ENCODE results near the gene RAPSN. TPM values are rescaled to one million over a fixed set of nuclear protein-coding genes. Genes with fewer than 3 reads are reported as not detected.

The RAPSN gene
- polyA plus RNA-seq, 4 donors = 0.14 to 0.31 (median 0.21) TPM

DNA sequence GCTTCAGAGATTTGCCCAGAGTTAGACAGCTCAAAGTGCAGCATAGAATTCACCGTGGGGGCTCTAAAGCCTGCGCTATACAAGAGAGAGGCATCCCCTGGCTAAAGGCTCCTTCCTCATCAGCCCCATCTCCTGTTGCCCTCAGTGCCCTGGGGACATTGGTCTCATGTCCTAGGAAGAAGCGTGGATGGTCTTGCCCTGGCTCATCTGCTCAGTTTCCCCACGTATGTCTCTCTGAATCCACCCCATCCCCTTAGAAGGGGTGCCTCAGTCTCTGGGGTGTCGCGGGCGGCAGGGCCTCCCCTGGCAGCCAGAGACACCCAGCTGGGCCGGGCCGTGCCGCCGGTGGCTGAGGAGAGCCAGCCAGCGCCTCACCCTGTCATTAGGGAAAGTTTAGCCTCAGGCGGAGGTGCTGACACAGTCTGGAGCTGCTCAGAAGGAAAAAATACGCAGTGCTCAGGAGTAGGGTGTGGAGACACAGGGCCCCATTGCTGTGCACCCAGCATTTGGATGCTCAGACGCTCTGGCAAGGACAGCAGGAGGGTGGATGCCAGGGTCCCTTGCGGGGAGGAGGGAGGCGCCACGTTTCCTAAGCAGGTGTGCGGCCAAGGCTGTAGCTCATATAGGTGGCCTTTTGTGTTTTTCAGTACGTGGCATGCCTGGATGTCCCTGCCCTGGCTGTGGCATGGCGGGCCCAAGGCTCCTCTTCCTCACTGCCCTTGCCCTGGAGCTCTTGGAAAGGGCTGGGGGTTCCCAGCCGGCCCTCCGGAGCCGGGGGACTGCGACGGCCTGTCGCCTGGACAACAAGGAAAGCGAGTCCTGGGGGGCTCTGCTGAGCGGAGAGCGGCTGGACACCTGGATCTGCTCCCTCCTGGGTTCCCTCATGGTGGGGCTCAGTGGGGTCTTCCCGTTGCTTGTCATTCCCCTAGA, 39.2 kb downstream of the RAPSN start:
- no peak for DNase-seq (ENCODE audit: low read depth in 4 of 4, low spot score in 3 of 4)

DNA sequence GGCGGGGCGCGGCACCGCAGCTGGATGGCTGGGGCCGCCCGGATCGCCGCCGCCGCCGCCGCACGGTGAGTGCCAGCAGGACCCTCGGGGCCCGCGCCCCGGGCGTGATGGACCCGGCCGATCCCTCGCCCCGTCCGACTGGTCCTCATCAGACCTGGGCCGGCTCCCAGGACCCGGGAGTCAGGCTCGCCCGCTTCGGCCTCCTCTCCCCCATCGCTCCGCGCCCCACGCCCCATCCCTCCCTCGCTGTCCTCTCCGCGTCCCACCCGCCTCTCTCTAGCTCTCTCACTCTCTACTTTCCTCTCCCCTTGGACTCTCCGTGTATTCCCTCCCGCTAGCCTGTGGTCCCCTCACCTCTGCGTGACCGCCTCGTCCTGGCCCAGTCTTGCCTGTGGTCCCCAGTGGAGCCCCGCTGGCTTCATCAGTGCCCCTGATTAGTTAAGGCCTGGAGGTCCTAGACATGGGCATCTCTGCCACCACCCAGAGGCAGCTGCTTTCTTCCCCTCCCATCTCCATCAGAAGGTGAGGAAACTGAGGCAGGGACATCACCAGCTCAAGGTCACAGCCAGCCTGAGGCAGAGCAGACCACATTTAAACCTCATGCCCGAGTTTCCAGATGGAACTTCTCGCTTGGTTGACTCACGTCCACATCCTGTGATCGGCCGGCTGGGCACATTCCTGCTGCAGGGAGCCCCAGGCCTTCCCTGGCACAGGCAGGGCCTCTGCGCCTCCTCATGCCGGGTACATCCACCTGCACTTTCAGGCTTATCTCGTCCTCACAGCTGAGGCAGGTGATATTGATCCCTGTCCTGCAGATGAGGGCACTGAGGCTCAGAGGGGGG, 40.1 kb downstream of the RAPSN start:
- DNase-seq (ENCODE audit: low read depth in 4 of 4, low spot score in 3 of 4) = peak in 2 of 4 donors; percentile 54 to 57

DNA sequence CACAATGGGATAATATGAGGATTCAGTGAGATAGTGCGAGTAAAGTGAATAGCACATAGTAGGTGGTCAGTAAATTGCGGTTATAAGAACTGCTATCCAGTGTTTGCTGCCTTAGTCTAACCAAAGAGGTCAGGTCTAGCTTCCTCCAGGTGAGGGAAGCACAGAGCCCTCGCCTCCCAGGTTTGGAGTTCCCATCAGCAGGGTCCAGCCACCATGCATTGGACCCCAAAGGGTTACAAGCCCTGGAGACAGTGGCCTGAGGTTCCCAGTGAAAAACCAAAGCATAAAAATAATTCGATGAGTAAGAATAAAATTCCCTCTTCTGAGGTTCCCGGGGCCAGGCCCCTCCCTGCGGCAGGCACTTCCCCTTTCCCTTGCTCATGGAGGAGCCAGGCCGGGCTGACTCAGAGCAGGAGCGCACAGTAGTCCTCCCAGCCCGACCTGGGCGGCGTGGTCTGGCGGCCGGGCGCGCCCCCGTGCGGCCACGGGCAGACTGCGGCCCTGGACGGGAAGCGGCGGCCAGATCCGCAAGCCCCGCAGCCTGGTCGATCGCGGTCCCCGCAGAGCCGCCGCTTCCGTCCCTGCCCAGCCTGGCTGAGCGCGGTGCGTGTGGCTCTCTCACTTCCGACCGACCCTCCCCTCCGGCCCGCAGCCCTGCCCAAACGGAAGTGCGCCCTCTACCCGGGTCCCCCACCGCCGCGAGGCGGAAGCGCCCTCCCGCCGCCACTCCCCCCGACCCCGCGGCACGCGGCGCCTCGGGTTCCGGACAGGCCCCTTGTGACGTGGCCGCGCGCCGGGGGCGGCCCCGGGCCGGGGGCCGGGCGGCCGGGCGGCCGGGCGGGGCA, 41.0 kb downstream of the RAPSN start, which contains the start of gene SLC39A13:
TSS of gene SLC39A13 (plus strand) at position 845 of the 845 bp plus-strand sequence. CDS start 1,505 bp downstream, outside the sequence.
- peak; percentile 85 to 89 (median 87) for DNase-seq (ENCODE audit: low read depth in 4 of 4, low spot score in 3 of 4)

DNA sequence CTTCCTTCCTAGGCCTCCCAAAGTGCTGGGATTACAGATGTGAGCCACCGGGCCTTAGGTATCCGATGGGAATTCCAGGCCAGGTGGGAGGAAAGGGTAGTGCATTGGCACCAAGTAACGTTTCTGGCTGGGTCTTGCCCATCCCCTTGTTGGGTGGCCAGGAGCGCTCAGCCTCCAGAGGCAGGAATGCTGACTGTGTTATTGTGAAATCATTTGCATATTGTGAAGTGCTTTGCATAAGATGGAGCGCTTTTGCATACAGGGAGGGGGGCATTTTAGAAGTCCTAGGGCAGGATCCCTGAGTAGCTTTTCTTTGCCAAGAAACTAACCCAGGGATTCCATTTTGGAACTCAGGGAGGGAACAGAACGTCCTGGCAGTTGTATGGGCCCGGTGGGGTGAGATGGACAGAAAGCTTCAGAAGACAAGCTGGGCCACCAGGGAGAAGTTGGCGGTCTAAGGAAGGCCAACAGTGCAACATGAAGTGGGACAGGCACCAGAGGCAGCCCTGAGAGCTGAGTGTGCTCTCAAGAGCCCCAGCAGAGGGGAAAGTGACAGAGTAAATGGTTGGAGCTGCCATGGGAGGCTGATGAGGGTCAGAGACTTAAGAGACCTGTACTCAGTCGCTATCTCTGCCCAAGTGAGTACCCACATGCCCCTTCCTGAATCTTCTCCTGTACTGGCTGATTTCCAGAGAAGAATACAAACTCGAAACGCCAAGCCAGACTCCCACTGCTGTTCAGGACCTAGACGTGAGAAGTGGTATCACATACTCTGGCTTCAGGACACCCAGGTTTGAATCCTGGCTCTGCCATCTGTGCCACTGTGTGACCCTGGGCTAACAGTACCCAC, 41.8 kb downstream of the RAPSN start:
- DNase-seq (ENCODE audit: low read depth in 4 of 4, low spot score in 3 of 4) = no peak

DNA sequence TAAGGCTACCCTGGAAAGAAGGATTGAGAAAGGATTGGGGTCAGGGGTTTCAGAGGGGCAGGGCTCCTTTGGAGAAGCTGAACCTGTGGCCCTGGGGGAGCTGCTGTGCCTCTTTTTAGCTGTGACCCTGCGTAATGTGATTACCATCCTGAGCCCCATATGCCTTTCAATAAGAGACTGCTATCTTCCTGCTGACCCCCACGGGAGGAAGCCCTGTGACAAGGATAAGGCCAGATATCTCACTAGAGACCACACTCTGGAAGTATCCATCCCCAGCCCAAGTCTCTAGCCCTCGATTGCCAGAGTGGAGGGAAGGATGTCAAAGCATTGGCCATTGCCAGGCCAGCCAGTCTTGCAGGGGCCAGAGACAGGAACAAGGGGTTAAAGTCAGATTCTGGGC, 45.4 kb downstream of the RAPSN start:
- no peak for DNase-seq (ENCODE audit: low read depth in 4 of 4, low spot score in 3 of 4)

DNA sequence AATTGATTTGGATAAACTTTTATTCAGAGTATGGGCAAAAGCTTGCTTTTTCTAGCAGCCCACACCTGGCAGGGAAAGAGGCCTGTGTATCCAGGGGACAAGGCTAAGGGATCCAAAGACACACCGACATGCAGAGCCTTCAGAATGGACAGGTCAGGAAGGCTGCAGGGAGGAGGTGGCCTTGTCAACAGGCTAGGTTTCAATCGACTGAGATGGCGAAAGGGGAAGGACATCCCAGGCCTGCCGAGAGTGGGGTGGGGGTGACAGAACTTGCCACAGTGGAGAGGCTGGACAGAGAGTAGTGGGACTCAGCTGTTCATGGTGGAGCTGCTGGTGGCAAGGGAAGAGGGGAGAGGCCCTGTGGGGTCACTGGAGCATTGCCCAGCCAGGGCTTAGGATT, 45.8 kb downstream of the RAPSN start:
- no peak for DNase-seq (ENCODE audit: low read depth in 4 of 4, low spot score in 3 of 4)

DNA sequence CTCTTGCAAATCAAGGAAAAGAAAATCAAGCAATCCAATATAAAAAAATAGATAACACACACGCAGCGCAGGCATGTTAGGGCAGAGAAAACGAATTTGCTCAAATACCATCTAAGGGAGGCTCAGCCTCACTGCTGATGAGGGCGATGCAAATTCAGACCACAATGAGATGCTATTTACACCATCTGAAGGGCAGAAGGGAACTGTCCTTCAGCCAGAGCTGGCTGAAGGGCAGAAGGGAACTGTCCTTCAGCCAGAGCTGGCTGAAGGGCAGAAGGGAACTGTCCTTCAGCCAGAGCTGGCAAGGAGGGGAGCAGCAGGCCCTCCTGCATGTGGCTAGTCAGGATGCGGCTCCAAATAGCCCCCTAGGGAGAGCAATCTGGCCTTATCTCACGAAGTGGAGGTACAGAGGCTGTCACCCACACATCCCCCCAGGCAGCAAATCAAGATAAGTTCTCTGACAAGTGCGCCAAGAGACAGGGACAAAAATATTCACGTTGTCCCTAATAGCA, 48.1 kb downstream of the RAPSN start:
- DNase-seq (ENCODE audit: low read depth in 4 of 4, low spot score in 3 of 4) = no peak

DNA sequence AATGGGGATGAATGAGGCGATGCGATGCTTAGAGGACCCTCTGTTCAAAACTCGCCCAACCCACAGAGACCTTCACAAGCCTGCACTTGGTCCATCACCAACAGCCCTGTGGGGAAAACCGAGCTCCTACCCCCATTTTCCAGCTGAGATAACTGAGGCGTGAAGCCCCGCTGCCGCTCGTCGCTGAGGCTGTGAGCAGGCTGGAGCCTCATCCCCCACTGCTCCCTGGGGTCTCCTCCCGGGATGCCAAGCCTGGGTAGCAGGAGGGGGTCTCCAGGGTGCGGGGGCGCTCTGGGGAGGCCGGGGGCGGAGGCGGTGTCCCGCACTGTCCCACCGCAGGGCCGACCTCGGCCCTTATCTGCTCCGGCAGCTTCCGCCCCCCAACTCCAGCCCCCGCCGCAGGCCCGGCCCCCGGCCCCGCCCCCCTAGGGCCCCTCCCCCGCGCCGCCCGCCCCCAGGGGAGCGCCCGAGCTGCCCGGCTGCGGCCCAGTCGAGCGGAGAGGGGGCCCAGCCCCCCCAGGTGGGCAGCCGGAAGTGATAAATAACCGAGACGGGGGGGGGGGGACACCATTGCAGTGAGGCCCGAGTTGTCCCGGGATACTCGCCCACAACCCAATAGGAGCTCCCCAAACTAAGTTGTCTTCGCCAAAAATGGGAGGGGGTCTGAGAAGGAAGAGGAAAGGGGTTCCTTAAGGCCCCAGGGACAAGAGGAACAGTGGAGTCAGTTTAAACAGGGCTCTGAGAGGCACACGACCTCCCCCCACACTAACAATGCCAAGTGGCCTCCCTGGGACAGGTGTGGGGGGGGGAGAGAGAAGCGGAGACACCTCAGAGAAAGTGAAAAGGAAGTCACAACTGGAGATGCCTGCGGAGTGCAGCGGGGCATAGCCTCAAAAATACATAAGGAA, 48.8 kb downstream of the RAPSN start:
- DNase-seq (ENCODE audit: low read depth in 4 of 4, low spot score in 3 of 4) = no peak

DNA sequence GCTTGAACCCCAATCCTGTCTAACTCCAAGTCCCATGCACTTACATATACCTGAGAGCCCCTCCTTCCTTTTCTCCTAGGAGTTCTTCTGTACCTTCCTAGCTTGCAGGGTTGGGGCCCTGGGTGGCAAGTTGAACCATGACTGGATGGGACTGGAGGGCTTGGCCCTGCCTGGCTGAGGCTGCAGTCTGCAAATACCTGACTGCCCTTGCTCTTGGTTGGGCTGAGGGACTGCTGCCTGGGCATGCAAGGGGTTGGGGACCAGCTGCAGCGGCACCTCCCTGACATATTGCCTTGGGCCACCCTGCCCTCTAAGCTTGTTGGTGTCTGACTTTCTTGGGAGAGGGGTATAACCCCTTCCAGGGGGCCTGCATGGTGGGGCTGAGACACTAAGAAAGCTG, 50.4 kb downstream of the RAPSN start:
- no peak for DNase-seq (ENCODE audit: low read depth in 4 of 4, low spot score in 3 of 4)

DNA sequence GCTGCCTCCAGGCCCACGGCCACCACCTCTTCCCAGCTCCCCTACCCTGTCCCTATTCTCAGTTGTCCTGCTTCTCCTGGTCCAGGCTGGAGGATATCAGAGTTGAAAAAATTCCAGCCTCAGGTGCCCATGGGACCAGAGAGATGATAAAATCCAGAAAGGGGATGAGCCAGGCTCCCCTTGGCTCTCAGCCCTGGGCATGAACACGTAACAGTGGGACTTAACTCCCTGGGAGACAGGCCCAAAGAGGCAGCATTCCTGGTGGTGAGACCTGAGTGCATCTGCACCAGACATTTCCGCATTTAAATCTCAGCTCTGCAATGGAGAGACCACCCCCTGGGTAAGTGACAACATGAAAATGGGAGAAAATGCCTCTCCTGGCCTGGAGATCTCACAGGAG, 50.9 kb downstream of the RAPSN start:
- no peak for DNase-seq (ENCODE audit: low read depth in 4 of 4, low spot score in 3 of 4)

DNA sequence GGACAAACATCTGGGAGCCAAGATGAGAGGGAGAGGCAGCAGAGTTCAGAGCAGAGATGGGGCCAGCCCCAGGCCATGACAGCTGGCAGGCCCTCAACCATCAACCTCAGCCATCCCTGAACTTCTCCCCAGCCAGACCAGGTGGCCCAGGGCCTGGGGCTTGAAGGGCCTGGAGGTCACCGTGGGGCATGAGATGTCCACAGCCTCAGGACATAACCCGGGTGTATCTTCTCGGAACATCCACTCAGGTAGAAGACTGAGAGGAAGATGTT, 53.0 kb downstream of the RAPSN start:
- DNase-seq (ENCODE audit: low read depth in 4 of 4, low spot score in 3 of 4) = no peak

DNA sequence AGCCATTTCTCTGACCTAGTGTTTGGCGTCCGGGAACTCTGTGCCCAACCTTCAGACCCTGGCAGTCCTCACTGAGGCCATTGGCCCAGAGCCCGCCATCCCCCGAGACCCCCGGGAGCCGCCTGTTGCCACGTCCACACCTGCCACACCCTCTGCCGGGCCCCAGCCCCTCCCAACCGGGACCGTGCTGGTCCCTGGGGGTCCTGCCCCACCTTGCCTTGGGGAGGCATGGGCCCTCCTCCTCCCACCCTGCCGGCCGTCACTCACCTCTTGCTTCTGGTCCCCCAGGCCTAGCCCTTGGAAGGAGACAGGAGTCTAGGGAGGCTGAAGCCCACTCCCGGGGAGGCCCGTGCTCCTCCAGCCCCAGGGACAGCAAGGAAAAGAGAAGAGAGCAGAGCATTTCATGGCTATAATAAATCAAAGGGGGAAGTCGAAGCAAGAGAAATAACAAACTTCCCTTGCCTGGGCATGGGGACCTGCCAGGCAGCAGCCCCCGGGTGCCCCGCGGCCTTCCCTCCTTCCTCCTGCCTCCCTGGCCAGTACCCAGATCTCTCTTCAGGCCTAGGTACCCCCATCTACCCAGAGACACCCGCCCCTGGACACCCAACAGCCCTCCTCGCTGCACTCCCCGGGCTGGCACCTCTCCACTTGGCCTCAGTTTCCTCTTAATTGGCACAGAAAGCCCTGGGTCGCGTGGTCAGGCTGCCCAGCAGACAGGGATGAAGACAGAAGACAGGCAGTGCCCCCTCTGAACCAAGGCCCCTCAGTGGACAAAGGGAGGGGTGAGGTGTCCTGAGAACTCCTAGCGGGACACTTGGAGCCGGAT, 53.5 kb downstream of the RAPSN start:
- no peak for DNase-seq (ENCODE audit: low read depth in 4 of 4, low spot score in 3 of 4)

DNA sequence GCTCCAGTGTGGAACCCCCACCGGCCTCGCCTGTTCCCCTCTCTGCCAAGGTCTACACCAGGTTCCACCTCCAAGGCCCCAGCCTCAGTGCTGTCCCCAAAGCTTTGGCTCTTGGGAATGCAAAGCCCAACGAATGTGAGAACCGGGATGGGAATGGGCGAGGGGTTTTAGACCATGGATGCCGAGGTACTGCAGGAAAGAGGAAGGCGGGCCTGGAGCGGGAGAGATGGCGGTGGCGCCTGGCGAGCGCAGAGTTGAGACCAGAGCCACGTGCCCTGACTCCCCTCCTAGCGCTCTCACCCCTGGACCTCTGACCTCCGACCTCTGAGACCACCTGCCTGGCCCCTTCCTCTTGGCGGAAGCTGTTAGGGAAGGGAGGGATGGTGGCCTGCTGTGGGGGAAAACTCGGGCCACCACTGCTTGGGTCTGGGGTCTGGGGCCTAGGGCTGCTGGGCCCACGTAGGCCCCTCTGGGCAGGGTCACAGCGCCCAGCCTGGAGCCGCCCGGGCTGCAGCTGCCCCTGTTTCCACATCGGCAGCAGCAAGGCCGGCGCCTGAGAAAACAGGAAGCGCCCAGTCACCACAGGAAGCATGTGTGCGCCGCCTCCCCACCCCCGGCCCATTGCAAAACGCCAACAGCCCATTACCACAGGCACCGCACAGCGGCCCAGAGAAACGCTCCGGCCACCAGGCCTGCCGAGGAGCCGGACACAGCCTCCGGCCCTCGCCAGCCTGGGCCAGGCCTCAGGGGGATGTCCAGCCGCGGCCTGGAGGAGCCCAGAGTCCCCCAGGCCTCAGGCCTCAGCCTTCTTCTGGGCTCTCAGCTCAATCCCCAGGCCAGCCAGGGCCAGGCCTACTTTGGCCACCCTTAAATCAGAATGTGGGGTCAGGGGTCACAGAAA, 54.4 kb downstream of the RAPSN start:
- no peak for DNase-seq (ENCODE audit: low read depth in 4 of 4, low spot score in 3 of 4)

DNA sequence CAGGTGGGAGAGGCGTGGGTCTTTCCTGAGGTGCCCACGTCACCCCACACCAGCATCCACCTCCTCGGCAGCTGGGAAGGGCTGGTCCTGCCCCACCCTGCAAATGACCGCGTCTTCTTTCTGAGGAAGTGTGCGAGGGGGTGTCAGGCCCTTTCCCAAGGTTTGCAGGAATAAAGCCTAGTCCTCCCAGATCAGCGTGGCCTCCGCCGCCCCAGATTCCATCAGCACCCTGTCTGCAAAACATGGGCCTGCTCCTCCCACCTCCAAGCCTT, 55.0 kb downstream of the RAPSN start:
- DNase-seq (ENCODE audit: low read depth in 4 of 4, low spot score in 3 of 4) = no peak

DNA sequence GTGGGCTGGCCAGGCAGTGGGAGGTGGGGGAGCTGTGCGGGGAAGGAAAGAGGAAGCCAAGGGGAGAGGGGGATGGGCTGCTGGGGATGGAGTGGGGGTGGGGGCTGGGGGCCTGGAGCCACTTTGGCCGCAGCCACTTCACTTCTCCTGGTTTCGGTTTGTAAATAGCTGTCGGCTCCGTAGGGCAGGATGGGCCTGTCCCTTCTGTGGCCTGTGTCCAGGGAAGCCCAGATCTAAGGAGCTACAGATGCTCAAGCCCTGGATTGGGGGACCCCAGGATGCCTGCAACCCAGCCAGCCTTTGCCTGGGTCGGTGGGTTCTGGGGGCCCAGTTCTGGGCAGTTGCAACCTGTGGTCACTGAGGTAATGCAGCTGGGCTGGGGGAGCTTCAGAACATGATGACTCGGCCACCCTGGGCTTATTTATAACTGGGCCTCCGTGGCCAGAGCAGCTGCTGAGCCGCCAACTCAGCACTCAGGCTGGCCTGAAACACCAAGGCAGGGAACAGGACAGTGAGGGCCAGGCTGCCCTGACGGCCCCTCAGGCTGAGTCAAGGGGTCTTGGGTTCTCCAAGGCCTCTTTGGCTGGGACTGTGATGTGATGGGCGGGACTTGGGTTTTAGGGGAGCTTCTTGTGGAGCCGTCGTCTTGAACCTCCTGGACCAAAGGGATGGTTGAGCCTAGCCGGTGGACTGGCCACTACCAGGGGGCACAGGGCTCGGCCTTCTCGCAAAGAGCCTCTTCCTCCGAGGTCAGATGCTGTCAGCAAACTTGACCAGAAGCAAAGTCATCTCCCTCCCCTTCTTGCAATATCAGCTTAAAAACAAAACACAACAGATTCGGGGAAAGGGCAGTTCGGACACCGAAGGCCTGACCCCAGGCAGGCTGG, 55.5 kb downstream of the RAPSN start:
- DNase-seq (ENCODE audit: low read depth in 4 of 4, low spot score in 3 of 4) = no peak

DNA sequence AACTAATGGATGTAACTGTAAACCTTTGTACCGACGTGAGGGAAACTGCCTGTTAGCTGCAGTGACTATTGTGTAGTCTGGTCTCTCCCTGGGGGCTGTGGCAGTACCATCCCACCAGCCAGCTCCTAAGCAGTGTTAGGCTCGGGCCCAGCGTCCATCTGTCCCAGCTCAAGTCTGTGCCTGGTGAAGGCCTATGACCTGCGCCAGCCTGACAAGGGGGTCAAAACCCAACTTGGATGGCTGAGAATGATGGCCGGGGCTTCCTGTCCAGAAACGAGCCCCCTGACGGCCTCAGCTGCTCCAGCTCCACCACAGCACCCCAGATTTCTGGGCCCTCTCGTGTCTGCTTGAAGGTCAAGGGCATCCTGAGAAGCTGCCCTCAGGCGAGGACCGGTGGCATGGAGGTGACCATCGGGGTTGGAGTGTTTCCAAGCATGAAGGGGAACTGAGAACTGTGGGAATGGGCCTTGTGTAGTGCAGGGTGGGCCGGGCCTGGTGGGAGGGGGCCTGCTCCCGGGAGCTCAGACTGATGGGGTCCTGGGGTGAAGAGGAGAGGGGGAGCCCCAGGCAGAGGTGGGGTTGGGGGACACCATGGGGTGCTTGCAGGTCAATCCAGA, 56.3 kb downstream of the RAPSN start:
- DNase-seq (ENCODE audit: low read depth in 4 of 4, low spot score in 3 of 4) = no peak

Measured in right renal pelvis (tissue), 4 donors.